Glutamatergic neuron (in vitro differentiated cells): ENCODE results near the gene ATP6V0E2. TPM values are rescaled to one million over a fixed set of nuclear protein-coding genes. Genes with fewer than 3 reads are reported as not detected.

ENCODE experiments used
- DNase-seq: peaks from one replicate; pipeline ENCODE4 v3.0.0; 2022
- H3K27ac Mint-ChIP-seq: one replicate; pipeline ENCODE4 v1.8.0; 2020; ENCODE audit warnings: mild to moderate bottlenecking, mixed read lengths, inconsistent platforms; ENCODE audit not compliant: unreplicated experiment
- H3K27me3 Mint-ChIP-seq: one replicate; pipeline ENCODE4 v1.8.0; 2020; ENCODE audit warnings: mild to moderate bottlenecking, moderate library complexity, mixed read lengths, inconsistent platforms; ENCODE audit not compliant: unreplicated experiment
- H3K36me3 Mint-ChIP-seq: one replicate; pipeline ENCODE4 v1.8.0; 2020; ENCODE audit warnings: mild to moderate bottlenecking, mixed read lengths, inconsistent platforms; ENCODE audit not compliant: unreplicated experiment
- H3K4me1 Mint-ChIP-seq: one replicate; pipeline ENCODE4 v1.8.0; 2020; ENCODE audit warnings: mild to moderate bottlenecking, low read depth, mixed read lengths, inconsistent platforms; ENCODE audit not compliant: unreplicated experiment
- H3K4me3 Mint-ChIP-seq: one replicate; pipeline ENCODE4 v1.8.0; 2020; ENCODE audit warnings: mild to moderate bottlenecking, mixed read lengths, inconsistent platforms; ENCODE audit not compliant: unreplicated experiment
- H3K9me3 Mint-ChIP-seq: one replicate; pipeline ENCODE4 v1.8.0; 2020; ENCODE audit warnings: mild to moderate bottlenecking, moderate library complexity, mixed read lengths, inconsistent platforms; ENCODE audit not compliant: unreplicated experiment
- CTCF ChIP-seq: fragments of 200-600 bp; sonication (generic); IDR thresholded peaks from one replicate; pipeline ENCODE4 v1.5.0; 2021; ENCODE audit not compliant: partially characterized antibody, unreplicated experiment
- total RNA-seq: library from RNA; stranded (reverse); fragmentation: NEBNext Ultra II Directional; extraction: Animal tissue kit (Norgen Biotek cat#: 25700); gene quantifications from one replicate; pipeline ENCODE4 v1.2.1, GENCODE V29; 2021; ENCODE audit not compliant: unreplicated experiment

Gene ATP6V0E2
- total RNA-seq, 1 donor from 2014 or later, result 67.6 TPM

GRCh38 chr7:149846436-149847046 lies 27.2 kb upstream of the ATP6V0E2 start:
- no peak for DNase-seq
- Mint-ChIP-seq H3K36me3 (no peaks in the 10 kb centered on the region), H3K27me3 (peaks cover 9% of the 10 kb centered on the region), H3K4me3 (no peak overlapping the region), H3K27ac (no peak overlapping the region), H3K9me3 (no peaks in the 10 kb centered on the region), H3K4me1 (no peaks in the 10 kb centered on the region)
- TF ChIP-seq CTCF, result no peak

- H3K27ac Mint-ChIP-seq, result no peak overlapping the region
- H3K4me3 Mint-ChIP-seq, result no peak overlapping the region
- TF ChIP-seq CTCF, result no peak
- no peak for DNase-seq
- H3K36me3 Mint-ChIP-seq, result no peaks in the 10 kb centered on the region
- H3K27me3 Mint-ChIP-seq, result peaks cover 6% of the 10 kb centered on the region
- no peaks in the 10 kb centered on the region for H3K9me3 Mint-ChIP-seq
- H3K4me1 Mint-ChIP-seq, result no peaks in the 10 kb centered on the region
Observed at GRCh38 chr7:149849174-149849573, 24.6 kb upstream of the ATP6V0E2 start.

GRCh38 chr7:149850007-149850594 lies 23.7 kb upstream of the ATP6V0E2 start:
- no peak overlapping the region for H3K27ac Mint-ChIP-seq
- no peak for TF ChIP-seq CTCF
- H3K9me3 Mint-ChIP-seq, result no peaks in the 10 kb centered on the region
- peaks cover 6% of the 10 kb centered on the region for H3K27me3 Mint-ChIP-seq
- H3K4me3 Mint-ChIP-seq, result no peak overlapping the region
- H3K36me3 Mint-ChIP-seq, result no peaks in the 10 kb centered on the region
- H3K4me1 Mint-ChIP-seq, result no peaks in the 10 kb centered on the region
- no peak for DNase-seq

GRCh38 chr7:149850716-149851115 lies 23.1 kb upstream of the ATP6V0E2 start:
- H3K9me3 Mint-ChIP-seq, result no peaks in the 10 kb centered on the region
- no peak for DNase-seq

More at GRCh38 chr7:149850716-149851115, 23.1 kb upstream of the ATP6V0E2 start:
- Mint-ChIP-seq H3K27me3 (peaks cover 6% of the 10 kb centered on the region), H3K27ac (no peak overlapping the region), H3K4me3 (no peak overlapping the region), H3K4me1 (no peaks in the 10 kb centered on the region), H3K36me3 (no peaks in the 10 kb centered on the region)
- TF ChIP-seq CTCF, result no peak
